IMR-90 (cell line): ENCODE measurements around the gene RIF1. TPM values are rescaled to one million over a fixed set of nuclear protein-coding genes. Genes with fewer than 3 reads are reported as not detected.
A peak's percentile ranks its signal among the peaks of the same experiment; 100 is the strongest.

Source experiments
- ATAC-seq: fragments of 200-7000 bp; cut with Tn5 transposase; 2 replicates; pipeline ENCODE4 v1.9.1; 2020; ENCODE audit warnings: low read depth, mild to moderate bottlenecking, moderate library complexity
- BruUV-seq: library from RNA; stranded (reverse); fragments of 400-500 nt; replicated peaks from 2 replicates; lab custom pipeline; 2021; lab: Mats Ljungman, UMichigan
- CTCF ChIA-PET: fragments of 300-600 bp; formaldehyde crosslinking; extraction: SDS; loops from one replicate; lab custom pipeline; 2021; ENCODE audit warnings: antibody characterized with exemption; lab: Yijun Ruan, JAX
- POLR2A ChIA-PET: fragments of 300-600 bp; sonication (Branson Sonifier 250); formaldehyde crosslinking; loops from one replicate; lab custom pipeline; 2022; ENCODE audit warnings: antibody characterized with exemption; ENCODE audit not compliant: unreplicated experiment; lab: Charles Lee
- DNase-seq: peaks from one replicate; pipeline ENCODE4 v3.0.0; 2013
- H2AFZ ChIP-seq: replicated peaks from 2 replicates; pipeline ENCODE3; 2013; ENCODE audit warnings: low read length, mild to moderate bottlenecking; ENCODE audit not compliant: poor library complexity
- H2AK5ac ChIP-seq: 2 replicates; pipeline ENCODE4 v1.6.1; 2013; ENCODE audit warnings: low read depth, low read length, inconsistent platforms
- H2AK9ac ChIP-seq: replicated peaks from 2 replicates; pipeline ENCODE3; 2013; ENCODE audit warnings: mild to moderate bottlenecking, low read depth, low read length, moderate library complexity; ENCODE audit not compliant: poor library complexity
- H2BK120ac ChIP-seq: 2 replicates; pipeline ENCODE4 v1.6.1; 2013; ENCODE audit warnings: low read depth, low read length, inconsistent platforms
- H2BK15ac ChIP-seq: 3 replicates; pipeline ENCODE4 v1.6.1; 2013; ENCODE audit warnings: low read depth, low read length, inconsistent platforms
- H2BK20ac ChIP-seq: 2 replicates; pipeline ENCODE4 v1.6.1; 2013; ENCODE audit warnings: low read depth, mild to moderate bottlenecking, inconsistent platforms, low read length, moderate library complexity
- H2BK5ac ChIP-seq: 2 replicates; pipeline ENCODE4 v1.6.1; 2013; ENCODE audit warnings: mild to moderate bottlenecking, low read depth, low read length, inconsistent platforms; ENCODE audit not compliant: poor library complexity, severe bottlenecking
- H3K14ac ChIP-seq: replicated peaks from 2 replicates; pipeline ENCODE4 v1.6.1; 2013; ENCODE audit warnings: low read depth, low read length, inconsistent platforms
- H3K18ac ChIP-seq: 2 replicates; pipeline ENCODE4 v1.6.1; 2013; ENCODE audit warnings: low read depth, low read length, control low read depth
- H3K23ac ChIP-seq: 2 replicates; pipeline ENCODE4 v1.6.1; 2013; ENCODE audit warnings: low read depth, low read length, inconsistent platforms
- H3K27ac ChIP-seq: 2 replicates; pipeline ENCODE4 v1.5.1; 2013; ENCODE audit warnings: mild to moderate bottlenecking, control low read depth, low read length; ENCODE audit not compliant: insufficient read depth
- H3K27me3 ChIP-seq: 2 replicates; pipeline ENCODE4 v1.6.1; 2013; ENCODE audit warnings: low read length; ENCODE audit not compliant: control insufficient read depth, insufficient read depth
- H3K36me3 ChIP-seq: 2 replicates; pipeline ENCODE4 v1.6.1; 2013; ENCODE audit warnings: low read length, mixed read lengths; ENCODE audit not compliant: control insufficient read depth, insufficient read depth
- H3K4ac ChIP-seq: 2 replicates; pipeline ENCODE4 v1.6.1; 2013; ENCODE audit warnings: low read depth, low read length, inconsistent platforms
- H3K4me1 ChIP-seq: 2 replicates; pipeline ENCODE4 v1.6.1; 2013; ENCODE audit warnings: low read length, mixed read lengths; ENCODE audit not compliant: control insufficient read depth, insufficient read depth
- H3K4me2 ChIP-seq: 2 replicates; pipeline ENCODE4 v1.6.1; 2013; ENCODE audit warnings: low read depth, mild to moderate bottlenecking, control low read depth, low read length, moderate library complexity
- H3K4me3 ChIP-seq: 2 replicates; pipeline ENCODE4 v1.5.1; 2013; ENCODE audit warnings: low read depth, mild to moderate bottlenecking, control low read depth, low read length, moderate library complexity; ENCODE audit not compliant: insufficient read depth
- H3K56ac ChIP-seq: 2 replicates; pipeline ENCODE4 v1.6.1; 2013; ENCODE audit warnings: low read length, inconsistent platforms; ENCODE audit not compliant: insufficient read depth; ENCODE audit errors: extremely low read depth
- H3K79me1 ChIP-seq, 2 experiments: 2 replicates each; pipeline ENCODE4 v1.6.1; 2013; ENCODE audit warnings: low read length in 2 of 2, inconsistent platforms in 1 of 2, low read depth in 1 of 2
- H3K9ac ChIP-seq: 2 replicates; pipeline ENCODE4 v1.6.1; 2013; ENCODE audit warnings: low read depth, low read length, control low read depth
- H3K9me1 ChIP-seq: 2 replicates; pipeline ENCODE4 v1.6.1; 2013; ENCODE audit warnings: low read length, inconsistent platforms; ENCODE audit not compliant: insufficient read depth
- H3K9me3 ChIP-seq: 2 replicates; pipeline ENCODE4 v1.6.1; 2013; ENCODE audit warnings: low read length; ENCODE audit not compliant: control insufficient read depth, insufficient read depth
- H4K20me1 ChIP-seq: 2 replicates; pipeline ENCODE4 v1.6.1; 2013; ENCODE audit warnings: low read length, inconsistent platforms; ENCODE audit not compliant: insufficient read depth
- H4K5ac ChIP-seq: 2 replicates; pipeline ENCODE4 v1.6.1; 2013; ENCODE audit warnings: mild to moderate bottlenecking, low read depth, low read length, control low read depth
- H4K8ac ChIP-seq, 2 experiments: 2 replicates each; pipeline ENCODE4 v1.6.1; 2013; ENCODE audit warnings: low read depth in 2 of 2, low read length in 2 of 2, control low read depth in 1 of 2, inconsistent platforms in 1 of 2
- H4K91ac ChIP-seq: 2 replicates; pipeline ENCODE4 v1.6.1; 2013; ENCODE audit warnings: low read depth, low read length, inconsistent platforms; ENCODE audit not compliant: insufficient read depth
- BHLHE40 ChIP-seq: fragments of 150-350 bp; IDR thresholded peaks from 2 replicates; pipeline ENCODE4 v1.6.1; 2016; ENCODE audit warnings: mild to moderate bottlenecking, low read depth, low read length
- CEBPB ChIP-seq: IDR thresholded peaks from 2 replicates; pipeline ENCODE4 v1.6.1; 2012; ENCODE audit warnings: low read depth, low read length, improper control_type of control experiment
- POLR2A ChIP-seq: IDR thresholded peaks from 2 replicates; pipeline ENCODE4 v1.6.1; 2012; ENCODE audit warnings: mild to moderate bottlenecking, low read depth, low read length
- WGBS, 2 experiments: methylation state at CpG; one replicate each; pipeline versions ENCODE4 v1.1.5 to v1.1.7; 2013; ENCODE audit warnings: missing lambda C conversion rate in 2 of 2; ENCODE audit not compliant: insufficient read length in 1 of 2; ENCODE audit errors: extremely low coverage in 2 of 2; 5-methylcytosine and 5-hydroxymethylcytosine counted together
- dilution Hi-C: fragments of 300-500 bp; cut with HindIII; formaldehyde crosslinking; loops from one replicate; pipeline ENCODE4 v1.14.3; 2018; ENCODE audit warnings: low sequenced_read_pairs; ENCODE audit not compliant: unreplicated experiment
- in situ Hi-C: fragments of 300-500 bp; cut with MboI; formaldehyde crosslinking; loops from 3 replicates; pipeline ENCODE4 v1.14.3; 2019; ENCODE audit warnings: low sequenced_read_pairs, inconsistent platforms, mixed read lengths
- intact Hi-C: fragments of 100-400 bp; cut with micrococcal nuclease; formaldehyde crosslinking; loops from 2 replicates; pipeline ENCODE4 v1.10.0; 2022
- polyA plus RNA-seq, 3 experiments: library from polyadenylated mRNA; depleted of rRNA; stranded (reverse); fragments of >200 nt; gene quantifications; 2 replicates each; pipeline ENCODE4 v1.2.3, GENCODE V29; 2012; ENCODE audit warnings: low replicate concordance in 1 of 3
- total RNA-seq: library from RNA; depleted of rRNA; stranded (reverse); fragments of >200 nt; gene quantifications from 2 replicates; pipeline ENCODE4 v1.2.3, GENCODE V29; 2012

Gene RIF1
- total and polyA plus RNA-seq, 2 of the 4 experiments (the other 2 are of a cell fraction) = 4.3 to 43.9 TPM

DNA sequence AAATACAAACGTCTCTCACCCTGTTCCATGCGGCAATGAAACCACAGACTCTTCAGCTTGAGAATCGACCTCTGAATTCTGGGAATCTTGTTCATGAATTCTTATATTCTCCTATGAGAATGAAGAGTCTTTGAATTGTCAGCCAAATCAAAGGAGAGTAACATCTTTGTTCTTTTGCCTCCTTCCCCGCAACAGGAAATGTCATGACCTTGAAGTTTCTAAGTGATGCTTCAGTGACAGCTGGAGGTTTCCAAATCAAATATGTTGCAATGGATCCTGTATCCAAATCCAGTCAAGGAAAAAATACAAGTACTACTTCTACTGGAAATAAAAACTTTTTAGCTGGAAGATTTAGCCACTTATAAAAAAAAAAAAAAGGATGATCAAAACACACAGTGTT is 30.5 kb upstream of the RIF1 start:
- in situ Hi-C loops (no loop called here), intact Hi-C loops (no loop called here), dilution Hi-C loops (no loop called here)
- ChIA-PET CTCF (no interaction called here), POLR2A (no interaction called here)
- WGBS, 2 experiments = no CpG with 5 or more reads among the region's 4 CpGs
- no peak overlapping the region for H3K4ac ChIP-seq
- no peak overlapping the region for H2AFZ ChIP-seq
- no peak for TF ChIP-seq POLR2A
- TF ChIP-seq BHLHE40 = no peak
- peak; percentile 55; the same call in 1 of the 2 replicates for TF ChIP-seq CEBPB
- H3K79me1 ChIP-seq = no peaks in the 10 kb centered on the region
- no peak overlapping the region for H3K18ac ChIP-seq
- H4K5ac ChIP-seq = no peak overlapping the region
- no peak overlapping the region for H2BK5ac ChIP-seq
- no peaks in the 10 kb centered on the region for H3K27me3 ChIP-seq
- H3K36me3 ChIP-seq = no peaks in the 10 kb centered on the region
- no peak overlapping the region for H3K56ac ChIP-seq
- no peak overlapping the region for H3K4me3 ChIP-seq
- H2AK5ac ChIP-seq = no peak overlapping the region
- H3K4me2 ChIP-seq = no peak overlapping the region
- no peak for ATAC-seq
- no peak overlapping the region for H3K9ac ChIP-seq
- H3K9me3 ChIP-seq = no peaks in the 10 kb centered on the region
- no TSS peak for BruUV-seq
- H4K8ac ChIP-seq = no peak overlapping the region
- no peak overlapping the region for H3K14ac ChIP-seq
- no peak overlapping the region for H2BK20ac ChIP-seq
- H2BK15ac ChIP-seq = no peak overlapping the region
- no peak overlapping the region for H3K27ac ChIP-seq
- no peak overlapping the region for H4K91ac ChIP-seq
- H2BK120ac ChIP-seq = no peak overlapping the region
- H4K20me1 ChIP-seq = no peaks in the 10 kb centered on the region
- H3K9me1 ChIP-seq = no peaks in the 10 kb centered on the region; the same call in 1 of the 2 replicates
- H3K23ac ChIP-seq = no peak overlapping the region
- peak; percentile 47 for DNase-seq
- no peak overlapping the region for H2AK9ac ChIP-seq
- peaks cover 6% of the 10 kb centered on the region for H3K4me1 ChIP-seq
